Activated effector memory CD4-positive, alpha-beta T cell treated with anti-CD3 and anti-CD28 coated beads, Interleukin-2, amount 50 U/mL, for 16 hours (primary cell): ENCODE data around the gene NLRC3.

Experiments
- DNase-seq: peaks from one replicate; pipeline ENCODE4 v3.0.0-alpha.2; 2020

Gene NLRC3

GRCh38 chr16:3542601-3543373, 34.4 kb downstream of the NLRC3 start:
- peak; percentile 19 for DNase-seq

GRCh38 chr16:3541527-3542155, 35.6 kb downstream of the NLRC3 start:
- DNase-seq, result no peak

GRCh38 chr16:3538222-3538621, 39.0 kb downstream of the NLRC3 start:
- DNase-seq, result no peak

- no peak for DNase-seq
Observed at GRCh38 chr16:3536851-3537250, 40.4 kb downstream of the NLRC3 start.

- DNase-seq, result no peak
Observed at GRCh38 chr16:3536271-3536731, 40.9 kb downstream of the NLRC3 start.

- no peak for DNase-seq
Observed at GRCh38 chr16:3534126-3534525, 43.1 kb downstream of the NLRC3 start.

GRCh38 chr16:3532741-3533140, 44.5 kb downstream of the NLRC3 start:
- DNase-seq, result peak; percentile 46

GRCh38 chr16:3530371-3530914, 46.8 kb downstream of the NLRC3 start:
- peak; percentile 53 for DNase-seq

- DNase-seq, result no peak
Observed at GRCh38 chr16:3529175-3529574, 48.0 kb downstream of the NLRC3 start.

- DNase-seq, result peak; percentile 19
Observed at GRCh38 chr16:3528406-3528805, 48.8 kb downstream of the NLRC3 start.

- peak; percentile 82 for DNase-seq
Observed at GRCh38 chr16:3527216-3527829, 49.9 kb downstream of the NLRC3 start.

GRCh38 chr16:3525951-3526350, 51.3 kb downstream of the NLRC3 start:
- peak; percentile 17 for DNase-seq

GRCh38 chr16:3523281-3523680, 53.9 kb downstream of the NLRC3 start:
- no peak for DNase-seq

GRCh38 chr16:3520841-3521240, 56.4 kb downstream of the NLRC3 start:
- DNase-seq, result no peak

GRCh38 chr16:3520413-3520812, 56.8 kb downstream of the NLRC3 start:
- DNase-seq, result no peak

GRCh38 chr16:3519581-3519980, 57.6 kb downstream of the NLRC3 start:
- DNase-seq, result no peak

- no peak for DNase-seq
Observed at GRCh38 chr16:3518986-3519348, 58.2 kb downstream of the NLRC3 start.

GRCh38 chr16:3518292-3518985, 58.8 kb downstream of the NLRC3 start:
- no peak for DNase-seq

GRCh38 chr16:3515897-3516296, 61.3 kb downstream of the NLRC3 start:
- no peak for DNase-seq

GRCh38 chr16:3514621-3515020, 62.6 kb downstream of the NLRC3 start:
- no peak for DNase-seq

- DNase-seq, result peak; percentile 30
Observed at GRCh38 chr16:3513892-3514583, 63.2 kb downstream of the NLRC3 start.
